HG03039 (cell line): ENCODE results near the gene TPPP3.
"Not testable (repeated sequence)": the region's sequence is repeated elsewhere in the genome, so short reads cannot be mapped to it uniquely, and the experiment has no call there.

Experiments used
- ATAC-seq: cut with Tn5 transposase; IDR thresholded peaks from one replicate; pipeline ENCODE4 v1.9.1; 2021; ENCODE audit warnings: mild to moderate bottlenecking, moderate library complexity; ENCODE audit not compliant: unreplicated experiment

TPPP3 gene

GRCh38 chr16:67391424-67392300 is 1.6 kb downstream of the TPPP3 start:
- no peak for ATAC-seq

DNA sequence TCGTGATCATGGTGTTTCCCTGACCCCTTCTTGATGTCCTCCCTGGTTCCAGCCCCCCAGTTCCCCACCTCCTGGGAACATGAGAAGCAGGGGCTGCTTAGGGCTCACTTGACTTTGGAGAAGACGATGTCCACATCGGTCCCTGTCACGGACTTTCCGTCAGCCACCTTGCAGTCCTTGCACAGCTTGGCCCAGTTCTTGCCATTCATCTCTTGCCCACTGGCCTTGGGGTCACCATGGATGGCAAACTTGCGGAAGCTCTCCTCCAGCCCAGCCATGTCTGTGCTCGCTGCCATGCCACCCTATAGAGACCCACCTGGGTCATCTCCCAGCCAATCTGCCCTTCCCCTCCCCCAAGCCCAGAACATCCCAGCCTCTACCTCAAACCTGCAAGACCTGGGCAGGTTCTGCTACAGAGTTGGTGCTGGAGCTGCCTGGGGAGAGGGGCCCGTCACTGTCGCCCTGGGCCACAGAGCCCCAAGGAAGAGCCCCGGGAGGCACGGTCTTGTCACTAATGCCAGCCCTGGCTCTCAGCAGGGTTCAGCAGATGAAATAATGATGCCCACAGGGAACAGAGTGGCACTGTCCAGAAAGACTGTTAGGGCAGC is 2.4 kb downstream of the TPPP3 start:
- ATAC-seq, result no peak

GRCh38 chr16:67389911-67390815 is 3.1 kb downstream of the TPPP3 start:
- no peak for ATAC-seq

DNA sequence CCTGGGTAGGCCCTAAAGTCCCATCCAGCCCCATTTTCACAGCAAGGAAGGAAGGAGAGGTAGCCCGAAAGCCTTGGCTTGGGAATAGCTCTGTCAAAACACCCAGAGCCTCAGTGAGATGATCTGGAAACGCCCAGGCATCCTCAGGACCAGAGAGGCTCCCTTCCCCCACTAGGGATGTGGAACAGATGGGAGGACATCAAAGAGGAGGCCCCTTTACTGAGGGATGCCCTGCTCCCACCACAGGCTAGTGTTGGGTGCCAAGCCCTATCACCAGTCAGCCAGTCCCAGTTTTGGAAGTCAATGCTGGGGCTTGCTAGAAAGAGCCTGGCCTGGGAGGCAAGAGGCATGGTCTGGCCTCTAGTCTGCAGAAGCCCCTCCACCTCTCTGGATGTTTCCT is 4.7 kb downstream of the TPPP3 start:
- ATAC-seq, result no peak

DNA sequence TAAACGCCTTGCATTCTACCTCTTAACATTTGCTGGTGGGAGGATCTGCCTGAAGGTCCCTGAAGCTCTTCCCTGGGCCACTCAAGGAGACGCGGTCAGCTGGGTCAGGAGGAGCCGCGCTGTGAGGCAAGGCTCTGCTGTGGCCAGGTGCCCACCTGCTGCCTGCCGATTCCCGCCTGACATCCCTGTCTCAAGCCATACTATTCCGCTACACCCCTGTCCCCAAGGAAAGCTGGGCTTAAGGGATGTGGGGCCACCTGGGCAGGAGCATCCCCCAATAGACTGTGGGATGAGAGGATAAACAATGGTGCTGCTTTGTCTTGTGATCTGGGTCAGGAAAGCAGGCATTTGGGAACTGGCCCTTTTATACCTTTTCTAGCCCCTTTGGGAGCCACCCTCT is 5.1 kb downstream of the TPPP3 start:
- no peak for ATAC-seq

- ATAC-seq, result no peak
Observed at GRCh38 chr16:67387479-67388079, 5.7 kb downstream of the TPPP3 start.

DNA sequence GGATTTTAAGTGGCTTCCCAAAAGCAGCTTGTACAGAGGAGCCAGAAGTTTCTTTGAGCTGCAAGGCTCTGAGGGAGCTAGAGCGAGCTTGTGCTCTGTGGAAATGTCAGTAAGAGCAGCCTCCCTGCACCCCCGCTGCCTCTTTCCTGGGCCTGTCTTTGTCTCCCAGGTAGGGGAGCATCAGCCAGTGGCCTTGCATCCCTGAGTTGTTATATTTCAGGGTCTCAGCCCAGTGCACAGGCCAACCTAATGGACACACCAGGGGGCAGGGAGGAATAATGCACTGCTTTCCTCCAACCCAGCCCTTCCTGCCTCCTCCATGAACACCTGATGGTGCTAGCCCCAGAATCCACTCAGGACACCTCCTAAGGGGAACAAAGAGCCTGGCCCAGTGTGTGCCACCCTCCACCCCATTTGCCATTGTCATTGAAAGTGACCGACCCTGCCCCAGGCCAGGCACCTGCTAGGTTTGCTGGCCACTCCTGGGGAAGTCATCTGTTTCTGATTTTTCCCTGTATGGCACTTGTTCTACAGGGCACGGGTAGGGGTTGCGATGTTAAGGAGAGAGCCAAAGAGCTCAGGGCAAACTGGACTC is 6.3 kb downstream of the TPPP3 start:
- ATAC-seq, result no peak

DNA sequence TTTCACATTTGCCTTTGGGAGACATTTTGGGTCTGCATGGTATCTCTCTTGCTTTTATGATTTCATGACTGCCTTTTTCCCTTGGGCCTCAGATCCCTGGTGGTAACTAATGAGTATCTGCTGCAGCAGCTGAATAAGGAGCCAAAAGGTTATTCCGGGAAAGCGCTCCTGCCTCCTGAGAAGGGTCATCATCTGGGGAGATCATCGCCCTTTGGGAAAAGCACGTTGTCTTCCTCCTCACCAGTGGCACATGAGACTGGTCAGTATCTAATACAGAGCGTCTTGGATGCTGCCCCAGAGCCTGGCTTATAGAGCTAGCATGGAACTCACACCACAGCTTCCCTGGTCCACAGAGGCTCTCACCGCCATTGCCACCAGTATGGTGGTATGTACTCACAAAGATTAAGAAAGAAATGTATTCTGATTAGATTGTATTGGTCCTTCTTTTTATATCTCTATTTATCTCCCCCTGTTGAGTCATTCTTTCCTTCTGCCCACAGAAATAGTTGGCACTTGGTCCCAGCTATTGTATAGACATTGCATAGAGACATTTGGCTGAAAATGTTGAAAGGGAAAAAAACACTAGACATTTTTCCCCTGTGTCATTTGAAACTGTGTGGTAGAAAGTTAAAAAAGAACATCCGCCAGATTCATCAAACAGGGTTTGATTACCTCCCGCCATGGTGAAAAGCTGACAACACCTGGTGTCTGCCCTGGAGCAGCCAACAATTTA is 8.4 kb downstream of the TPPP3 start:
- no peak for ATAC-seq

- ATAC-seq, result no peak
Observed at GRCh38 chr16:67383284-67383683, 10.0 kb downstream of the TPPP3 start.

DNA sequence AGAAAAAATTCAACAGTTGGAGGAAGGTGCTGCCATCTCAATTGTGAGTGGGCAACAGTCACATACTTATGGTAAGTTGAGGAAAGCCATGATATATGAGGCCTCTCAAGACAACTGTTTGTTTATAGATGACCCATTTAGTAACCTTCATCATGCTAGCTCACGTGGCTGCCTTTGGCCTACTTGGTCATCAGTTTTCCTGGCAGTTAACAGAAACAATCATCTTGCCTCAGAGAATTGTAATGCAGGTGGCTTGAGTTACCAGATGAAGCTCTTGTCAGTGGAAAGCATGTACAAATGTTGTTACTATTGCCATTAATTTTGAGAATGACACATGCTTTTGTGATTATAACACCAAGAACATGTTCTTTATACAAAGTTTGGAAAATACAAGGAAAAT is 14.7 kb downstream of the TPPP3 start:
- ATAC-seq, result no peak

GRCh38 chr16:67376012-67376411 is 17.3 kb downstream of the TPPP3 start:
- not testable (repeated sequence) for ATAC-seq

DNA sequence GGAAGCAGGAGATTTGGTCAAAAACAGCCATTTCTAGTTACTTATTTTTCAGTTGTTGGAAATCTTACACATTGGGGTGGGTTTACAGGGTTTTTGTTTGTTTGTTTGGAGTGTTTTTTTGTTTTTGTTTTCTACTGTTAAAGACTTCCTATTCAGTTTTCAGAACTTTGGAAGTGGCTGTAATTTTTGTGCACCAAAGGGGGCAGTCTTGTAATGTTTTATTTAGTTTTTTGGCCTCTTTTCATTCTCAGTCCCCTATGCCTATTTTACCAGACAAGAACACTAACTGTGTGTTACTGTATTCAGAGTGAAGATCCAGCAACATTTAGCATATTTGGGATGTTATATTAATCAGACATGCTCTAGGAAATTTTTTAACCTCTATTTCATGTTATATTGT is 20.6 kb downstream of the TPPP3 start:
- ATAC-seq, result no peak

DNA sequence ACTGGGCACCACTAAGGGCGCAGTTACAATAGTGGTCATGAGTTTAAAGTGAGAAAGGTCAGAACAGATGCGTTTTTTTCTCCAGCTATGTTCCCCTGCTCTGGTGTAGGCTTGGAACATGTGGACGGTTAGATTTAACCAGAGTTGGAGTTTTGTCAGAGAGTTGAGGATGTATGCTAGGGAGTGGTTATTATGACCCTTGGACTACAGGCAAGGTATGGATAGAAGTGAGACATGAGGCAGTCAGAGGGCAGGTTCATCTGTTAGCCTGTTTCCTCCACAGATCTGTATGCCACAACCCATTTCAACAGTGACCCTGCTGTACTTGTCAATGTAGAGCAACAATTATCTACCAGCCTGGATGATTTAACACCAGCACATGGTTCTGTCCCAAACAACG is 22.6 kb downstream of the TPPP3 start:
- ATAC-seq, result no peak

DNA sequence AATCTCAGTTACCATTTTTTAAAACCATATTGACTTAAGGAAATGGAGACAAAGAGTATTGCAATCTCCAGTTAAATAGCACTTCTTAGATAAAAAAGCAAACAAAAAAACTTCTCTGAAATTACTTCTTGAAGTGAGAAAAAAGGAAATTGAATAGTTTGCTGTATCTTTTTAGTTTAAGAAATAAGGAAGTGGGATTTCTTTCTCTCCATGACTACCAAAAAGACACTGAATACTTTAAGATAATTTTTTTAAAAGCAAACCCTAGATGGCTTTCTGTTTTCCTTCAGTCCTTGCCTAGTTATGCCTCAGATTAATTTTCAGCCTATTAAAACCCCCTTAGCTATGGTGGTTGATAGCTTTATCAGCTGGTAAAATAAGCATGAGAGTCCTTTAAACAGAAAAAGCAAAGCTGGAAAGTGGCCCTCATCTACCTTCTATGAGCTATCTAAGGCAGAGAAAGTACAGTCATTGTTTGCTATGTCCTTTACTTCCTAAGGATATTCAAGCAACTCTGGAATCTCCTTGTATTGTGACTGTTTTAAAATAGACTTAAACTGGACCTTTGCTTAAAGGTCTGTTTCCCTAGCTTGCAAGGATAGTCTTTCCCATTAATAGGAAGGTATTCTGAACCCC is 28.6 kb downstream of the TPPP3 start:
- no peak for ATAC-seq

DNA sequence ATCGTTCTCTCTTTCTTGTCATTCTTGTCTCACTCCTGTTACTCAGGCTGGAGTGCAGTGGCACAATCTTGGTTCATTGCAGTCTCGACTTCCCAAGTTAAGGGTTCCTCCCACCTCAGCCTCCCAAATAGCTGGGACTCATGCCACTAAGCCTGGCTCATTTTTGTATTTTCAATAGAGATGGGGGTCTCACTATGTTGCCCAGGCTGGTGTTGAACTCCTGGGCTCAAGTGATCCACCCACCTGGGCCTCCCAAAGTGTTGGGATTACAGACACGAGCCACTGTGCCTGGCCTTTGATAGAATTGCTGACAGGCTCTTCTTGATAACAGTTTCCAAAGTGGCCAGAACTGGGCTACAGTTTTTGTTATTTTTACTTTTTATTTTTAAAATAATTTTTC is 32.3 kb downstream of the TPPP3 start:
- ATAC-seq, result no peak

DNA sequence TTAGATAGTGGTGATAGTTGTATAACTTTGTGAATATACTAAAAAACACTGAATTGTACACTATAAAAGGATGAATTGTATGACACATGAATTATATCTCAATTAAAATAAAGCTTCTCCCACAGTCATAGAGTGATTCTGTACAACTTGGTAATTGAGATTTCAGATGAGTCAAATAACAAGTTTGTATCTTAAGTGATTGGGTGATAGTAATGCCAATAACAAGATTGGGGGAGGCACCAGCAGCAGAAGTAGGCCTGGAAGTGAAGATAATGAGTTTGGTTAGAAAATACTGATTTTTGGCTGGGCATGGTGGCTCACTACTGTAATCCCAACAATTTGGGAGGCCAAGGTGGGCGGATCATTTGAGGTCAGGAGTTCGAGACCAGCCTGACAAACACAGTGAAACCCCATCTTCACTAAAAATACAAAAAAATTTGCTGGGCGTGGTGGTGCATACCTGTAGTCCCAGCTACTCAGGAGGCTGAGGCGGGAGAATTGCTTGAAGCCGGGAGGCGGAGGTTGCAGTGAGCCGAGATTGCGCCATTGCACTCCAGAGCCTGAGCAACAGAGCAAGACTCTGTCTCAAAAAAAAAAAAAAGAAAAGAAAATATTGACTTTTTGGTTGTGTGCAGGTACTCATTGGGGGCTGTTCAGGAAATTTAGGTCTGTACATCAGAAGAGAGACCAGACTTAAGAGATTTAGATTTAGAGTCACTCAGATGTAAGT is 33.6 kb downstream of the TPPP3 start:
- ATAC-seq, result not testable (repeated sequence)

DNA sequence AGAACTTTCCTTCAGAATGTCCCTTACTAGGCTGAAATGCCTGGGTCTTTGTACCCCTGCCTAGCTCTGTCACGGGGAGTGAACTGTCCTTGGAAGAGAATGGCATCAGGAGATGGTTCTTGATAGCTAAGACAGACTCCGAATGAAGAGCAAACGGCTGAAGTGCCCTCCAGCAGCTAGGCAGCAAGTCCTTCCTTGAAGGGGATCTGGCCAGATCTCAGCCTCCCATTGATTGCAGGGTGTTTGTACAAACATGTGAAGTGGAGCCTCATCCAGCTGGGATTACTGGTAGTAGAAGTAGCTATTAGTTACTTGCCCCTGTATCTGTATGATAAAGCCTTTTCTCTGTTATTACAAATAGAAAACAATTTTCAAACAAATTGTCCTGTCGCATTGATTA is 35.7 kb downstream of the TPPP3 start:
- no peak for ATAC-seq

- ATAC-seq, result no peak
Observed at GRCh38 chr16:67356396-67356795, 36.9 kb downstream of the TPPP3 start.

DNA sequence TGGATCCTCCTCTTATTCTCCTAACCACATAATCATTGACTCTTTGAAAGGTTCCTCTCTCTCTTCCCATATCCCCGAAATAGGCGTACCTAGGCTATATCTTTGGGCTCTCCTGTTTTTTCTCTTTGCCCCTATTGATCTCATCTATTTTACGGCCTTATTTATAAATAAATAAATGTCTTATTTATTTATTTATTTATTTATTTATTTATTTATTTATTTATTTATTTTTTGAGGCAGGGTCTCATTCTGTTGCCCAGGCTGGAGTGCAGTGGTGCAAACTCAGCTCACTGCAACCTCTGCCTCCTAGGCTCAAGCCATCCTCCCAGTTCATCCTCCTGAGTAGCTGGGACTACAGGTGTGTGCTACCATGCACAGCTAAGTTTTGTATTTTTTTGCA is 40.8 kb downstream of the TPPP3 start:
- not testable (repeated sequence) for ATAC-seq
